Tibial nerve (tissue), 4 donors: Measurements from ENCODE around the gene BRSK2.

ENCODE experiments used
- EP300 ChIP-seq, 2 donors: sonication (generic); formaldehyde crosslinking; IDR thresholded peaks; one replicate each; pipeline ENCODE4 v1.6.1; 2017; ENCODE audit warnings: antibody characterized with exemption in 2 of 2, mild to moderate bottlenecking in 1 of 2
- TF ChIP-seq, protein P1 (sequence below), 5 experiments: fragments of 200-600 bp in 3 of 5; fragments of 450-650 bp in 2 of 5; sonication (generic) in 3 of 5; IDR thresholded peaks; one replicate each; pipeline ENCODE4 v1.5.1; 2016 to 2019; ENCODE audit warnings: antibody characterized with exemption in 5 of 5, mild to moderate bottlenecking in 3 of 5, moderate library complexity in 2 of 5

DNA sequence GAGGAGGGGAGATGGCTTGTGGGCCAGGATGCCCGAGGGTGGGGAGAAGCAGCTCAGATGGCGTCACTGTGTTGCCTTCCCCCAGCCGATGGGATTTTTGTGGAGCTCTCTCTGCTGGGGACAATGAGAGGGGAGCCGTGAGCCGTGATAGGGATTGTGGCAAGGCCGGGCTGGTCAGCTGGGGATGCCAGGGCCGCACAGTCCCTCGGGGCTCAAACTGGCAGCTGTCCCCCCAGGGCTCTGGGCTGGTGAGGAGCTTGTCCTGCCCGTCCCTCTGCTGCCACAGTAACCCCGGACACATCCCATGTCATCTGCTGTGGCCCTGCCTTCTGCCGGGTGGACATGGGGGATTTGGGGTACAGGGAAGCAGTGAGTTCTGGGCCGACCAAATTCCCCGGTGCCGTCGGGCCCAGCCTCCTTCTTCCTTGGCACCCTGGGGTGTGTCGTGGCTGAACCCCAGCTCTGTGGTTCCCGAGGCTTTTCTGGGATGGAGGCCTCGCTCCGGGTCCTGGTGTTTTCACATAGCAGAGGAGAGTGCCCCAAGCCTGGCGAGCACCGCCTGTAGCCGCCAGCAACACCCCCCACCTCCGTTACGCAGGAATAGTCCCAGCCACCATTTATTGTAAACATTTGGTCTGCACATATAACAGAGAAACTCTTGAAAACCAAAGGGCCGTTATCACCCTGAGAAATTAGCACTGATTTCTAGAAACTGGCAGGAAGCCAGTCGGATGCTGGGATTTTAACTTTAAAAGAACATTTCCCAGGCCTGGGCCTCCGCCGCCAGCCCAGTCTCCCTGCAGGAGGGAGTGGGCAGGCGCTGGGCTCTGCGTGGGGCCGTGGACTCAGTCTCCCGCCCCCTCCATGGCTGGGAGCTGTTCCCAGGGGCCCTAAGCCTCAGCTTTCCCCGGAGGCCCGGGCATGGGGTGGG, 9.9 kb downstream of the BRSK2 start:
- TF ChIP-seq, protein P1, sequence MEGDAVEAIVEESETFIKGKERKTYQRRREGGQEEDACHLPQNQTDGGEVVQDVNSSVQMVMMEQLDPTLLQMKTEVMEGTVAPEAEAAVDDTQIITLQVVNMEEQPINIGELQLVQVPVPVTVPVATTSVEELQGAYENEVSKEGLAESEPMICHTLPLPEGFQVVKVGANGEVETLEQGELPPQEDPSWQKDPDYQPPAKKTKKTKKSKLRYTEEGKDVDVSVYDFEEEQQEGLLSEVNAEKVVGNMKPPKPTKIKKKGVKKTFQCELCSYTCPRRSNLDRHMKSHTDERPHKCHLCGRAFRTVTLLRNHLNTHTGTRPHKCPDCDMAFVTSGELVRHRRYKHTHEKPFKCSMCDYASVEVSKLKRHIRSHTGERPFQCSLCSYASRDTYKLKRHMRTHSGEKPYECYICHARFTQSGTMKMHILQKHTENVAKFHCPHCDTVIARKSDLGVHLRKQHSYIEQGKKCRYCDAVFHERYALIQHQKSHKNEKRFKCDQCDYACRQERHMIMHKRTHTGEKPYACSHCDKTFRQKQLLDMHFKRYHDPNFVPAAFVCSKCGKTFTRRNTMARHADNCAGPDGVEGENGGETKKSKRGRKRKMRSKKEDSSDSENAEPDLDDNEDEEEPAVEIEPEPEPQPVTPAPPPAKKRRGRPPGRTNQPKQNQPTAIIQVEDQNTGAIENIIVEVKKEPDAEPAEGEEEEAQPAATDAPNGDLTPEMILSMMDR (IDR thresholded peaks at IDR 0.05) = no peak
- TF ChIP-seq EP300 (IDR thresholded peaks at IDR 0.05) = no peak
